PC-9 (cell line): ENCODE measurements around the gene PPP2R3A. TPM values are rescaled to one million over a fixed set of nuclear protein-coding genes. Genes with fewer than 3 reads are reported as not detected.
"Not testable (repeated sequence)": the region's sequence is repeated elsewhere in the genome, so short reads cannot be mapped to it uniquely, and the experiment has no call there.

ENCODE experiments used
- BruUV-seq: library from RNA; stranded (reverse); fragments of 400-500 nt; replicated peaks from 2 replicates; lab custom pipeline; 2021; lab: Mats Ljungman, UMichigan
- CTCF ChIA-PET: fragments of 300-600 bp; sonication (Branson Sonifier 250); formaldehyde crosslinking; loops from one replicate; lab custom pipeline; 2022; ENCODE audit warnings: antibody characterized with exemption; lab: Charles Lee
- POLR2A ChIA-PET: fragments of 300-600 bp; sonication (Branson Sonifier 250); formaldehyde crosslinking; loops from one replicate; lab custom pipeline; 2022; ENCODE audit warnings: antibody characterized with exemption; ENCODE audit not compliant: unreplicated experiment; lab: Charles Lee
- DNase-seq, 2 experiments: peaks; one replicate each; pipeline versions ENCODE4 v3.0.0 to v3.0.0-alpha.2; 2015 to 2022; ENCODE audit warnings: mixed read lengths in 1 of 2
- H2AFZ ChIP-seq: fragments of 200-600 bp; sonication (generic); 2 replicates; pipeline ENCODE4 v1.8.1; 2017; ENCODE audit warnings: antibody characterized with exemption
- H3F3A ChIP-seq: fragments of 200-600 bp; sonication (generic); 2 replicates; pipeline ENCODE4 v1.8.1; 2017; ENCODE audit warnings: antibody characterized with exemption, mild to moderate bottlenecking, low read depth; ENCODE audit not compliant: insufficient read depth
- H3K27ac ChIP-seq: fragments of 200-600 bp; sonication (generic); 2 replicates; pipeline ENCODE4 v1.6.1; 2016; ENCODE audit warnings: mixed run types
- H3K27me3 ChIP-seq: fragments of 200-600 bp; sonication (generic); 2 replicates; pipeline ENCODE4 v1.6.1; 2016; ENCODE audit warnings: low read depth, mixed run types; ENCODE audit not compliant: insufficient read depth
- H3K36me3 ChIP-seq: fragments of 200-600 bp; sonication (generic); 2 replicates; pipeline ENCODE4 v1.6.1; 2016; ENCODE audit warnings: low read depth, mixed run types
- H3K4me1 ChIP-seq: fragments of 200-600 bp; sonication (generic); replicated peaks from 2 replicates; pipeline ENCODE4 v1.6.1; 2016; ENCODE audit warnings: mixed run types; ENCODE audit not compliant: insufficient read depth
- H3K4me2 ChIP-seq: fragments of 200-600 bp; sonication (generic); 2 replicates; pipeline ENCODE4 v1.6.1; 2017; ENCODE audit warnings: mixed run types
- H3K4me3 ChIP-seq: fragments of 200-600 bp; sonication (generic); 2 replicates; pipeline ENCODE4 v1.6.1; 2016; ENCODE audit warnings: mixed run types
- H3K79me2 ChIP-seq: fragments of 200-600 bp; sonication (generic); 2 replicates; pipeline ENCODE4 v1.6.1; 2017; ENCODE audit warnings: low read depth, mixed run types
- H3K9me2 ChIP-seq: fragments of 200-600 bp; sonication (generic); 2 replicates; pipeline ENCODE4 v1.8.1; 2017; ENCODE audit warnings: mild to moderate bottlenecking; ENCODE audit not compliant: insufficient read depth
- H3K9me3 ChIP-seq: fragments of 200-600 bp; sonication (generic); 2 replicates; pipeline ENCODE4 v1.8.1; 2016; ENCODE audit warnings: low read depth; ENCODE audit not compliant: insufficient read depth
- H4K20me1 ChIP-seq: fragments of 200-600 bp; sonication (generic); 2 replicates; pipeline ENCODE4 v1.8.1; 2017; ENCODE audit not compliant: insufficient read depth
- CTCF ChIP-seq: fragments of 200-600 bp; sonication (generic); conservative IDR thresholded peaks from 2 replicates; pipeline ENCODE4 v1.6.1; 2017; ENCODE audit warnings: mixed run types, antibody characterized with exemption, mild to moderate bottlenecking, moderate library complexity
- EZH2 ChIP-seq: fragments of 200-600 bp; sonication (generic); IDR thresholded peaks from 2 replicates; pipeline ENCODE4 v1.8.0; 2017; ENCODE audit warnings: antibody characterized with exemption, low read depth
- intact Hi-C: fragments of 100-400 bp; cut with micrococcal nuclease; formaldehyde crosslinking; loops from one replicate; pipeline ENCODE4 v1.10.0; 2022; ENCODE audit not compliant: unreplicated experiment
- total RNA-seq: library from RNA; stranded (reverse); gene quantifications from 2 replicates; pipeline ENCODE4 v1.2.3, GENCODE V29; 2021

PPP2R3A gene
- total RNA-seq, 1 experiment from 2014 or later: 42.6 TPM

GRCh38 chr3:136162322-136162721 is 196.8 kb downstream of the PPP2R3A start:
- no peaks in the 10 kb centered on the region for H3K36me3 ChIP-seq
- H3K79me2 ChIP-seq: peaks cover 98% of the 10 kb centered on the region
- ChIA-PET POLR2A (no interaction called here), CTCF (no interaction called here)
- BruUV-seq: no TSS peak
- no peak overlapping the region for H3K27ac ChIP-seq
- H3K4me3 ChIP-seq: no peak overlapping the region
- no peak for TF ChIP-seq EZH2
- TF ChIP-seq CTCF: no peak
- no peak for DNase-seq
- intact Hi-C loops: no loop called here
- peaks cover 89% of the 10 kb centered on the region for H4K20me1 ChIP-seq
- H2AFZ ChIP-seq: no peak overlapping the region
- H3K4me2 ChIP-seq: no peak overlapping the region
- H3K9me2 ChIP-seq: no peaks in the 10 kb centered on the region
- no peaks in the 10 kb centered on the region for H3K4me1 ChIP-seq
- H3K9me3 ChIP-seq: no peaks in the 10 kb centered on the region
- H3F3A ChIP-seq: peaks cover 32% of the 10 kb centered on the region
- H3K27me3 ChIP-seq: no peaks in the 10 kb centered on the region

GRCh38 chr3:136163607-136164006 is 198.1 kb downstream of the PPP2R3A start:
- H3K27ac ChIP-seq, H3K9me3 ChIP-seq, H3K4me3 ChIP-seq, H3K4me1 ChIP-seq, H3K36me3 ChIP-seq, H2AFZ ChIP-seq, H3K27me3 ChIP-seq, H3K4me2 ChIP-seq, BruUV-seq, intact Hi-C loops, CTCF ChIA-PET, DNase-seq, POLR2A ChIA-PET, H3K9me2 ChIP-seq: not testable (repeated sequence)
- Histone ChIP-seq H3K79me2 (peaks cover 98% of the 10 kb centered on the region), H3F3A (peaks cover 26% of the 10 kb centered on the region), H4K20me1 (peaks cover 90% of the 10 kb centered on the region)

GRCh38 chr3:136166507-136166906 is 201.0 kb downstream of the PPP2R3A start:
- ChIA-PET POLR2A (no interaction called here), CTCF (interaction anchor here (0.7 kb wide), 1 partner anchor 10 kb away, joined by 23 read pairs; no protein-coding TSS in a partner anchor)
- no peaks in the 10 kb centered on the region for H3K4me1 ChIP-seq
- TF ChIP-seq CTCF (no peak), EZH2 (no peak)
- BruUV-seq: no TSS peak
- H3K27ac ChIP-seq: no peak overlapping the region
- no peak overlapping the region for H2AFZ ChIP-seq
- no peaks in the 10 kb centered on the region for H3K9me2 ChIP-seq
- no peaks in the 10 kb centered on the region for H3K36me3 ChIP-seq
- peaks cover 100% of the 10 kb centered on the region for H3K79me2 ChIP-seq
- no peak overlapping the region for H3K4me2 ChIP-seq
- peaks cover 73% of the 10 kb centered on the region for H4K20me1 ChIP-seq
- no peaks in the 10 kb centered on the region for H3K27me3 ChIP-seq
- no peak for DNase-seq
- H3F3A ChIP-seq: peaks cover 20% of the 10 kb centered on the region; the same call in 1 of the 2 replicates
- intact Hi-C loops: no loop called here
- H3K9me3 ChIP-seq: no peaks in the 10 kb centered on the region
- no peak overlapping the region for H3K4me3 ChIP-seq

- BruUV-seq, POLR2A ChIA-PET, DNase-seq, H3K27ac ChIP-seq, H2AFZ ChIP-seq, H3K36me3 ChIP-seq, intact Hi-C loops, CTCF ChIA-PET, H3K4me3 ChIP-seq, H3K9me3 ChIP-seq, H3K9me2 ChIP-seq, H3K4me2 ChIP-seq, H3K4me1 ChIP-seq, H3K27me3 ChIP-seq: not testable (repeated sequence)
- Histone ChIP-seq H3F3A (peaks cover 14% of the 10 kb centered on the region; the same call in 1 of the 2 replicates), H3K79me2 (peaks cover 100% of the 10 kb centered on the region), H4K20me1 (peaks cover 74% of the 10 kb centered on the region)
These were observed 202.7 kb downstream of the PPP2R3A start for GRCh38 chr3:136168236-136168635.
